Neural cell (in vitro differentiated cells): ENCODE data around the gene WARS2.

Source experiments
- CTCF ChIP-seq: fragments of 450-650 bp; IDR thresholded peaks from 2 replicates; pipeline ENCODE4 v1.5.1; 2014; ENCODE audit warnings: antibody characterized with exemption, mild to moderate bottlenecking, moderate library complexity; ENCODE audit not compliant: poor library complexity, severe bottlenecking
- EZH2 ChIP-seq: fragments of 200-600, 300-800 bp; shearing (Covaris generic), sonication (generic); IDR thresholded peaks from 2 replicates; pipeline ENCODE4 v1.6.1; 2014; ENCODE audit warnings: antibody characterized with exemption, low read length, borderline replicate concordance, mild to moderate bottlenecking; ENCODE audit not compliant: insufficient read depth, poor library complexity, severe bottlenecking
- MXI1 ChIP-seq: fragments of 450-650 bp; conservative IDR thresholded peaks from 2 replicates; pipeline ENCODE4 v1.6.1; 2014; ENCODE audit warnings: antibody characterized with exemption, mild to moderate bottlenecking; ENCODE audit not compliant: poor library complexity, severe bottlenecking
- POLR2AphosphoS5 ChIP-seq: IDR thresholded peaks from 2 replicates; pipeline ENCODE4 v1.6.1; 2012
- REST ChIP-seq: IDR thresholded peaks from 2 replicates; pipeline ENCODE4 v1.6.1; 2012; ENCODE audit warnings: borderline replicate concordance
- SMC3 ChIP-seq: fragments of 450-650 bp; conservative IDR thresholded peaks from 2 replicates; pipeline ENCODE4 v1.6.1; 2014; ENCODE audit warnings: antibody characterized with exemption, mild to moderate bottlenecking, moderate library complexity; ENCODE audit not compliant: poor library complexity
- TAF1 ChIP-seq: IDR thresholded peaks from 2 replicates; pipeline ENCODE4 v1.6.1; 2012; ENCODE audit warnings: low read depth

- TF ChIP-seq CTCF (no peak), REST (no peak), EZH2 (no peak), TAF1 (no peak), POLR2AphosphoS5 (no peak), SMC3 (no peak), MXI1 (no peak)
Observed at GRCh38 chr1:118997225-118997624, 143.2 kb downstream of the WARS2 start.
